ENCODE data around the gene KLHL10. TPM values are rescaled to one million over a fixed set of nuclear protein-coding genes. Genes with fewer than 3 reads are reported as not detected.

KLHL10 gene
- total and polyA plus RNA-seq, 2 of the 13 experiments (the other 11 are each of a cell fraction or from before 2014, with no cell fraction given): 0.04 to 0.08 TPM

GRCh38 chr17:41811549-41812380, 25.9 kb upstream of the KLHL10 start, which contains the start of gene P3H4 (continued):
- TF ChIP-seq ZNF329 (CRISPR knock-in tag; IDR thresholded peaks at IDR 0.05; ENCODE audit: low read depth) (peak; percentile 74), ZNF703 (CRISPR knock-in tag; IDR thresholded peaks at IDR 0.05; ENCODE audit: borderline replicate concordance) (no peak), CREB1 (IDR thresholded peaks at IDR 0.05) (no peak), CREB1 (CRISPR knock-in tag; IDR thresholded peaks at IDR 0.05) (no peak), SAFB2 (CRISPR knock-in tag; IDR thresholded peaks at IDR 0.05; ENCODE audit: borderline replicate concordance, low read depth) (no peak; the same call in 1 of the 2 replicates), SOX5 (CRISPR knock-in tag; IDR thresholded peaks at IDR 0.05; ENCODE audit: borderline replicate concordance) (peak; percentile 31; the same call in 1 of the 2 replicates), ZNF501 (CRISPR knock-in tag; IDR thresholded peaks at IDR 0.05) (peak; percentile 54; the same call in 1 of the 2 replicates), ZNF44 (CRISPR knock-in tag; IDR thresholded peaks at IDR 0.05) (peak; percentile 82; the same call in 1 of the 2 replicates), ZNF431 (CRISPR knock-in tag; IDR thresholded peaks at IDR 0.05; ENCODE audit: borderline replicate concordance, low read depth) (peak; percentile 91), ZNF337 (CRISPR knock-in tag; IDR thresholded peaks at IDR 0.05; ENCODE audit: borderline replicate concordance, low read depth) (peak; percentile 60; the same call in 1 of the 2 replicates), ZSCAN20 (CRISPR knock-in tag; IDR thresholded peaks at IDR 0.05; ENCODE audit: borderline replicate concordance) (peak; percentile 96; the same call in 1 of the 2 replicates), HDAC2 (CRISPR knock-in tag; IDR thresholded peaks at IDR 0.05) (peak; percentile 38), GABPB1 (CRISPR knock-in tag; IDR thresholded peaks at IDR 0.05) (peak; percentile 76; the same call in 1 of the 2 replicates), HOXD1 (CRISPR knock-in tag; IDR thresholded peaks at IDR 0.05) (peak; percentile 79), SP1 (IDR thresholded peaks at IDR 0.05) (no peak), SP1 (CRISPR knock-in tag; IDR thresholded peaks at IDR 0.05) (peak; percentile 69; the same call in 1 of the 2 replicates), MAFK (conservative IDR thresholded peaks at IDR 0.05 in 1 of 2, IDR thresholded peaks at IDR 0.05 in 1 of 2; ENCODE audit: low read length in 2 of 2) (no peak), JUND (CRISPR knock-in tag; IDR thresholded peaks at IDR 0.05) (peak; percentile 59; the same call in 1 of the 2 replicates), ZNF10 (CRISPR knock-in tag; IDR thresholded peaks at IDR 0.05; ENCODE audit: borderline replicate concordance, low read depth) (no peak), SP4 (CRISPR knock-in tag; IDR thresholded peaks at IDR 0.05) (no peak), ZBED4 (CRISPR knock-in tag; IDR thresholded peaks at IDR 0.05; ENCODE audit: borderline replicate concordance) (0 out of 2 replicates have a peak, but pooled peaks have one; percentile 31), ZC3H4 (CRISPR knock-in tag; IDR thresholded peaks at IDR 0.05; ENCODE audit: borderline replicate concordance) (no peak), ZNF557 (CRISPR knock-in tag; IDR thresholded peaks at IDR 0.05) (peak; percentile 52; the same call in 1 of the 2 replicates), IRX3 (CRISPR knock-in tag; IDR thresholded peaks at IDR 0.05; ENCODE audit: borderline replicate concordance, low read depth) (peak; percentile 73; the same call in 1 of the 2 replicates), THAP11 (CRISPR knock-in tag; IDR thresholded peaks at IDR 0.05) (peak; percentile 47; the same call in 1 of the 2 replicates), CHD2 (IDR thresholded peaks at IDR 0.05; ENCODE audit: low read depth, low read length) (no peak)
